Measurements from ENCODE around the gene PIAS3. TPM values are rescaled to one million over a fixed set of nuclear protein-coding genes. Genes with fewer than 3 reads are reported as not detected.

PIAS3 gene
- 15.7 TPM for total RNA-seq
- long read RNA-seq, partial matches to known transcripts, result 5 of 13 reads
- long read RNA-seq, other reads (novel, unspliced or antisense), result 6 of 13 reads

GRCh38 chr1:145858901-145859490, at the start of gene PIAS3:
Gene PIAS3, minus strand, starts transcription at chr1:145859081. Its CDS starts 91 bp downstream, at chr1:145858990.
- intact Hi-C loops (cut with DNase I), result loop anchor here (2.0 kb wide), 1 partner anchor 32 kb away; no protein-coding TSS in a partner anchor
- peak; percentile 98 for DNase-seq (ENCODE audit: missing footprints)
- ATAC-seq, result peak; percentile 97

- DNase-seq (ENCODE audit: missing footprints) (no peak), ATAC-seq (no peak)
- intact Hi-C loops (cut with DNase I), result loop anchor here (1.0 kb wide), 1 partner anchor 16 kb away; no protein-coding TSS in a partner anchor
Measured at GRCh38 chr1:145908653-145909052, 49.8 kb upstream of the PIAS3 start.

- ATAC-seq, result no peak
- intact Hi-C loops (cut with DNase I), result no loop called here
- DNase-seq (ENCODE audit: missing footprints), result no peak
Measured at GRCh38 chr1:145906954-145907753, 48.3 kb upstream of the PIAS3 start.

- no peak for ATAC-seq
- intact Hi-C loops (cut with DNase I), result no loop called here
- DNase-seq (ENCODE audit: missing footprints), result no peak
Measured at GRCh38 chr1:145901312-145902021, 42.6 kb upstream of the PIAS3 start.

- DNase-seq (ENCODE audit: missing footprints) (no peak), ATAC-seq (no peak)
- intact Hi-C loops (cut with DNase I), result no loop called here
Measured at GRCh38 chr1:145898756-145899155, 39.9 kb upstream of the PIAS3 start.

- DNase-seq (ENCODE audit: missing footprints) (no peak), ATAC-seq (no peak)
- intact Hi-C loops (cut with DNase I), result no loop called here
Measured at GRCh38 chr1:145897969-145898368, 39.1 kb upstream of the PIAS3 start.

GRCh38 chr1:145895471-145895870, 36.6 kb upstream of the PIAS3 start:
- intact Hi-C loops (cut with DNase I), result no loop called here
- DNase-seq (ENCODE audit: missing footprints), result no peak
- ATAC-seq, result no peak

GRCh38 chr1:145893306-145894055, 34.6 kb upstream of the PIAS3 start:
- DNase-seq (ENCODE audit: missing footprints), result no peak
- no peak for ATAC-seq
- intact Hi-C loops (cut with DNase I), result loop anchor here (2.0 to 5.0 kb wide), 2 partner anchors 34 to 119 kb away; partner anchors contain the start of gene RBM8A

GRCh38 chr1:145892486-145893087, 33.7 kb upstream of the PIAS3 start:
- ATAC-seq, result no peak
- no peak for DNase-seq (ENCODE audit: missing footprints)
- intact Hi-C loops (cut with DNase I), result loop anchor here (1.0 to 5.0 kb wide), 3 partner anchors 16 to 120 kb away; partner anchors contain the start of gene RBM8A

GRCh38 chr1:145891587-145892485, 33.0 kb upstream of the PIAS3 start:
- peak; percentile 91 for ATAC-seq
- peak; percentile 88 for DNase-seq (ENCODE audit: missing footprints)
- intact Hi-C loops (cut with DNase I), result loop anchor here (1.0 to 5.0 kb wide), 4 partner anchors 16 to 121 kb away; partner anchors contain the start of genes PIAS3 and RBM8A

GRCh38 chr1:145891143-145891542, 32.3 kb upstream of the PIAS3 start:
- no peak for DNase-seq (ENCODE audit: missing footprints)
- ATAC-seq, result no peak
- intact Hi-C loops (cut with DNase I), result loop anchor here (2.0 to 5.0 kb wide), 2 partner anchors 32 to 36 kb away; partner anchors contain the start of genes PIAS3 and RBM8A

- DNase-seq (ENCODE audit: missing footprints), result no peak
- intact Hi-C loops (cut with DNase I), result loop anchor here (2.0 to 5.0 kb wide), 2 partner anchors 31 to 38 kb away; partner anchors contain the start of genes PIAS3 and RBM8A
- no peak for ATAC-seq
Measured at GRCh38 chr1:145889722-145890121, 30.8 kb upstream of the PIAS3 start.

GRCh38 chr1:145887631-145888030, 28.8 kb upstream of the PIAS3 start:
- intact Hi-C loops (cut with DNase I), result no loop called here

GRCh38 chr1:145886816-145887215, 27.9 kb upstream of the PIAS3 start:
- ATAC-seq (no peak), DNase-seq (ENCODE audit: missing footprints) (no peak)
- intact Hi-C loops (cut with DNase I), result no loop called here

More at GRCh38 chr1:145887631-145888030, 28.8 kb upstream of the PIAS3 start:
- DNase-seq (ENCODE audit: missing footprints) (no peak), ATAC-seq (no peak)

- DNase-seq (ENCODE audit: missing footprints), result no peak
- ATAC-seq, result peak; percentile 29
- intact Hi-C loops (cut with DNase I), result no loop called here
Measured at GRCh38 chr1:145886390-145886789, 27.5 kb upstream of the PIAS3 start.

- intact Hi-C loops (cut with DNase I), result no loop called here
- ATAC-seq (peak; percentile 93), DNase-seq (ENCODE audit: missing footprints) (peak; percentile 95)
Measured at GRCh38 chr1:145885738-145886287, 26.9 kb upstream of the PIAS3 start, which contains the start of gene ANKRD35. Gene ANKRD35, minus strand, starts transcription at chr1:145885866. Its CDS starts 108 bp downstream, at chr1:145885758.
